Airway epithelial cell (primary cell): ENCODE data around the gene POLR2J3. TPM values are rescaled to one million over a fixed set of nuclear protein-coding genes. Genes with fewer than 3 reads are reported as not detected.

ENCODE experiments used
- total RNA-seq: library from RNA; depleted of rRNA; stranded (reverse); fragments of >200 nt; gene quantifications from 2 replicates; pipeline ENCODE4 v1.2.3, GENCODE V29; 2015

The POLR2J3 gene
- total RNA-seq = 3.4 and 10.8 TPM in 2 replicates

DNA sequence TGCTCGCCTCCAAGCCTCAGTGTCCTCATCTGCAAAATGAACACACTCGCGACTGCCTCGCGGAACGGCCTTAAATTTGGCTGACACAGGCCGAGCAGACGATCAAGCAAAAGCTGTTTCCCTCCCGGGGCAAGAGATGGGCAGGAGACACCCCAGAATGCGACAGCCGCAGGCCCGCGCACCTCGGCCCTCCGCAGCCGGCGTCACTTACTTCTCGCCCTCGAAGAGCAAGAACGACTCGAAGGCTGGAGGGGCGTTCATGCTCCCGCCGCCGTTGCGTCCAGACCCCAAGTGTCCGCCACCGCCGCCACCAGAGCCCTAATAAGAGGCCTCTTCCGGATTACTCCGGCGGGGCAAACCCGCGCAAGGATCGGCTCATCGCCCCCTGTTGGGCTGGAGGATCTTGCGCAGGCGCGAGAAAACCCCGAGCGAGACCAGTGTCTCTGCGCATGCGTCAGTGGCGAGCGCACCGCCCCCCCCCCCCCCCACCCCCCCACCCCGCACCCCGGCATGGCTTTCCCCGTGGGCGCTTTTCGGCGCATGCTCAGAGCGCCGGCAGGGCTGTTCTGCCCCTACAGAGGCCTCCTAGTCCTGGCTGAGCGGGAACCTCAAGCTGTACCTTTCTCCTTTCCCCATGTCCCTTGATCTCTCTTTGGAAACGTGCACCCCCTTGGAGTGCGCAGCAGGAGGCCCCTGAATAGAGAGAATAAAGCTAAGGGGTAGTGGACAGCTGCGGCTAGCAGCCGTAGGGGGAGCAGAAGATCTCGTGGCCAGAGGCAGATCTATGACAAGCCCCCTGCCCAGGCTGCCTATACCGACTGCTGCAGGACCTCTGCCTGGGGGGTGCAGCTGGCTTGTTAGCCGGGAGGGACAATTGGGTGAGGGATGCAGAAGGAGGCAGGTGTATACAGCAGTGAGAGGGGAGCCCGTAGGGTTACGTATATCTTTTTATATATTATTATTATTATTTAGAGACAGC, at the start of gene POLR2J3:
Gene POLR2J3, minus strand, starts transcription at position 323 of the 979 bp plus-strand sequence. Its CDS starts 62 bp downstream, at position 261.

DNA sequence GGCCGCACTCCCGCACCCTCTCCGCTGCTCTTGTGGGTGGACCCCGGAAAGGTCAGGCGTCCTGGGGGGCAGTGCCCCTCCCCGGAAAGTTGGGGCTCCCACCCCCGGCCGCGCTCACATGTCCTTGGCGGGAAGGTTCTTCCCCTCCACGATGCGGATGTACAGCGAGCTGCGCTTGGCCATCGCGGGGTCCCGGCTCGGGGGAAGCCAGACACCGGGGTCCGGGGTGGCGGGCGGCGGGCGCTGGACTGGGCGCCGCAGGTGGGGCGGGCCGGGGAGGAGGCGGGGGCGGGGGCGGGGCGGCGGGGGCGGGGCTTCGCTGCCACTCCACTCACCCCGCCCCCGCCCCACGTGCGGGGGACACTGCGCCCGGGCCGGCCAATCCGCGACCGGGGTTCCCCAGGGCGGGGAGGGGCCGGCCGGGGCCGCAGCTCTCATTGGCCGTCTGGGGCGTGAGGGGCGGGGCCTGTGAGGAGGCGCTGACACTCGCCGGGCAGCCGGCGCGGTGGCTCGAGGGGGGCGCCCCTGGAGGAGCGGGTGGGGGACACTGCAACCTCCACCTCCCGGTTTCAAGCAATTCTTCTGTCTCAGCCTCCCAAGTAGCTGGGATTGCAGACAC, 44.2 kb upstream of the POLR2J3 start, which contains the start of gene RASA4:
Gene RASA4, minus strand, starts transcription at position 250 of the 619 bp plus-strand sequence. Its CDS starts 67 bp downstream, at position 183.

GRCh38 chr7:102550808-102551422, 21.5 kb downstream of the POLR2J3 start, which contains the start of gene SPDYE2:
TSS of gene SPDYE2 (plus strand) at chr7:102551226. CDS start at chr7:102553256, 2,030 bp downstream.

DNA sequence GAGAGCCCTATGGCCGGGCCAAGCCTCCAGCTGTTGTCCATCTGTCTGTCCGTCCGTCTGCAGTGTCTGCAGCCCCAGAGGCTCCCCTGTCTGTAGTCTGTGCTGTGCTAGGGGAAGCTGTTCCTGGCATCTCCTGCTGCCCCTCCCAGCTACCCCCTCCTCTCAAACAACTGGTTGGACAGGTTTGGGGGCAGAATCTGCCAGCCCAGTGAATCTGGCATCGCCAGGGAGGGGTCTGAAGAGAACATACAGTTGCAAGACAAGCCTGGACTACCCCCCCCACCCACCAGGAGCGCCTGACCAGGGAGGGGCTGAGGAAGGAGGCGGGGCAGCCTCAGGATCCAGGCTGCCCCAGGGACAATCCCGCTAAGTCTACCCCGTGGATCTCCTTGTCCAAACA, 28.8 kb downstream of the POLR2J3 start, which contains the start of gene UPK3BL2:
Gene UPK3BL2, minus strand, starts transcription at position 101 of the 400 bp plus-strand sequence. Its CDS starts 60 bp downstream, at position 41.

GRCh38 chr7:102517550-102518147, 54.7 kb downstream of the POLR2J3 start, which contains the start of gene RASA4B:
TSS of gene RASA4B (minus strand) at chr7:102517777. CDS start at chr7:102517710, 67 bp downstream.

Other genes with a start within 250 kb of the POLR2J3 start
- not detected in 2 replicates for gene SPDYE6, start 216.1 kb downstream of the POLR2J3 start, total RNA-seq
- gene PRKRIP1, start 176.2 kb downstream of the POLR2J3 start, total RNA-seq = 13.3 and 15.0 TPM in 2 replicates
- 8.0 and 15.7 TPM in 2 replicates for gene ORAI2, start 139.0 kb downstream of the POLR2J3 start, total RNA-seq
- gene ALKBH4, start 107.7 kb downstream of the POLR2J3 start, total RNA-seq = 11.8 and 14.9 TPM in 2 replicates
- gene LRWD1, start 107.6 kb downstream of the POLR2J3 start, total RNA-seq = 14.4 and 31.0 TPM in 2 replicates
- 24.7 and 40.1 TPM in 2 replicates for gene POLR2J, start 93.7 kb downstream of the POLR2J3 start, total RNA-seq
- 0.51 and 2.5 TPM in 2 replicates for gene RASA4B, start 54.8 kb downstream of the POLR2J3 start, total RNA-seq
- gene UPK3BL2, start 28.9 kb downstream of the POLR2J3 start, total RNA-seq = 106 and 157 TPM in 2 replicates
- not detected in 2 replicates for gene SPDYE2, start 21.4 kb downstream of the POLR2J3 start, total RNA-seq
- 5.6 and 11.8 TPM in 2 replicates for gene RASA4, start 44.2 kb upstream of the POLR2J3 start, total RNA-seq
- 1,784 and 2,271 TPM in 2 replicates for gene UPK3BL1, start 70.2 kb upstream of the POLR2J3 start, total RNA-seq
- gene SPDYE2B, start 77.7 kb upstream of the POLR2J3 start, total RNA-seq = not detected in 2 replicates
- 0.19 and 4.0 TPM in 2 replicates for gene POLR2J2, start 99.1 kb upstream of the POLR2J3 start, total RNA-seq
- 8.0 and 9.2 TPM in 2 replicates for gene FAM185A, start 176.4 kb upstream of the POLR2J3 start, total RNA-seq